Activated CD4-positive, alpha-beta T cell treated with anti-CD3 and anti-CD28 coated beads, Interleukin-2, amount 10 ng/mL, durations not matched to agents 24 days and 14 days (primary cell): ENCODE results near the gene RCC2. TPM values are rescaled to one million over a fixed set of nuclear protein-coding genes. Genes with fewer than 3 reads are reported as not detected.
A peak's percentile ranks its signal among the peaks of the same experiment; 100 is the strongest.
"Not testable (repeated sequence)": the region's sequence is repeated elsewhere in the genome, so short reads cannot be mapped to it uniquely, and the experiment has no call there.

Source experiments
- DNase-seq: peaks from one replicate; pipeline ENCODE4 v3.0.0; 2022
- H3K27ac Mint-ChIP-seq: one replicate; pipeline ENCODE4 v1.8.0; 2022; ENCODE audit warnings: mild to moderate bottlenecking, mixed read lengths
- H3K27me3 Mint-ChIP-seq: one replicate; pipeline ENCODE4 v1.8.0; 2022; ENCODE audit warnings: mixed read lengths
- H3K36me3 Mint-ChIP-seq: one replicate; pipeline ENCODE4 v1.8.0; 2022; ENCODE audit warnings: low read depth, mild to moderate bottlenecking, mixed read lengths
- H3K4me1 Mint-ChIP-seq: one replicate; pipeline ENCODE4 v1.8.0; 2021; ENCODE audit warnings: mixed read lengths
- H3K4me3 Mint-ChIP-seq: one replicate; pipeline ENCODE4 v1.8.0; 2022; ENCODE audit warnings: mild to moderate bottlenecking, moderate library complexity, mixed read lengths
- H3K9me3 Mint-ChIP-seq: one replicate; pipeline ENCODE4 v1.8.0; 2021; ENCODE audit warnings: mixed read lengths
- intact Hi-C: fragments of 100-400 bp; cut with micrococcal nuclease; formaldehyde crosslinking; loops from one replicate; pipeline ENCODE4 v1.15.1; 2023
- total RNA-seq: library from RNA; stranded (reverse); gene quantifications from 2 replicates; pipeline ENCODE4 v1.2.3, GENCODE V29; 2022

The RCC2 gene
- total RNA-seq, 1 donor from 2014 or later, result 234 TPM

DNA sequence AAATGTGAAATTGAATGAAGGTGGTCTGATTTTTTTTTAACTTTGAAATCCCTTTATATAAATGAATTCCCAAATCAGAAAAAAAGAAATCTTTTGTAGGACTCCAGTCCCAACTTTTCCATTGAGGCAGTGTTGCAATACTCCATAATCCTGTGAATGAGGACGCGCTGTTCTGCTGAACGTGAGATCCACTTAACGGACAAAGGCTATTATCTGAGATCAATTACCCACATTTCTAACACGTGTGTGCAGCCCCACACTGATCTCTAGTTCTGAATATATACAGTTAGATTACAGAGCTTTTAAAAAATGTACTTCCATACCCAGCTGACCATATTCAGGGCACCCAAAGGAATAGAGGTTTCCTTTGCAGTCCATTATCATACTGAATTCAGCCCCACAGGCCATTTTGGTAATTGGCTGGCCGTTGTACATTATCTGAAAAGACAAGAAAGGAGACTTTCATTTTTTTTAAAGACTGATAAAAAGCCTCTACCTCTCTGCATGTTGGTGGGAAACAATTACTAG, 19.0 kb downstream of the RCC2 start:
- intact Hi-C loops, result loop anchor here (2.0 to 10.0 kb wide), 2 partner anchors 16 to 54 kb away; no protein-coding TSS in a partner anchor
- no peak for DNase-seq
- no peaks in the 10 kb centered on the region for H3K27me3 Mint-ChIP-seq
- no peak overlapping the region for H3K4me3 Mint-ChIP-seq
- H3K9me3 Mint-ChIP-seq, result no peaks in the 10 kb centered on the region
- peaks cover 9% of the 10 kb centered on the region for H3K4me1 Mint-ChIP-seq
- H3K27ac Mint-ChIP-seq, result no peak overlapping the region
- peaks cover 80% of the 10 kb centered on the region for H3K36me3 Mint-ChIP-seq

DNA sequence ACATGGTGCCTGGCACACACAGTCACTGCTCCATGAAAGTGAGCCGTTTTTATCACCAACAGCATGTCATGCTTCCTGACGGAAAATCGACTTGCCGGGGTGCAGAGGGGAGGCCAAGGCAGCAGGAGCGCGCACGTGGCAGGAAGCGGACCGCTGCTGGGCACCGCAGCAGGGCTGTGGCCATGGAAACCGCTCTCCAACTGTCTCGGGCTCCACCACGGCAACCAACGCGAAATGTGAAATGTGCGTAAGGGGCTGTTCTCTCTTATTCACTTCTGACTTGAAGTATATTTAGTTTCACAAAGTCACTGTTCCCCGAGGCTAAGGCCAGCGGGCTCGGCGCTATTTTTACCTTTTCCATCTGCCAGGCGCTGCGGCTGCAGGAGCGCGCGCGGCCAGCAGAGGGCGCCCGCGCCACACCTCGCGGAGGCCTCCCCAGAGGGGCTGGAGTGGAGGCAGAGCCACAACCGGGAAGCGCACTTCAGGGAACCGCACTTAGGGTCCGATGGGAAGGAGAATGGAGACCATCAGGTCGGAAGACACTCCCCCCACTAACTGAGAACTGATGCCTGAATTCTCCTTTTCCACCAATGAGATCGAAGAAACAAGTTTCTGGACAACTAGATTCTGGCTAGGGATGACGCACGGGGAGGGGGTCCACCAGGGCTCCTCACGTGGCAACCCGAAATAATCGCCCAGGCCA, 19.7 kb downstream of the RCC2 start:
- Mint-ChIP-seq H3K9me3 (no peaks in the 10 kb centered on the region), H3K4me3 (no peak overlapping the region), H3K4me1 (peaks cover 9% of the 10 kb centered on the region), H3K27me3 (no peaks in the 10 kb centered on the region), H3K36me3 (peaks cover 78% of the 10 kb centered on the region), H3K27ac (no peak overlapping the region)
- intact Hi-C loops, result loop anchor here (2.0 to 10.0 kb wide), 2 partner anchors 17 to 55 kb away; no protein-coding TSS in a partner anchor
- DNase-seq, result peak; percentile 91

DNA sequence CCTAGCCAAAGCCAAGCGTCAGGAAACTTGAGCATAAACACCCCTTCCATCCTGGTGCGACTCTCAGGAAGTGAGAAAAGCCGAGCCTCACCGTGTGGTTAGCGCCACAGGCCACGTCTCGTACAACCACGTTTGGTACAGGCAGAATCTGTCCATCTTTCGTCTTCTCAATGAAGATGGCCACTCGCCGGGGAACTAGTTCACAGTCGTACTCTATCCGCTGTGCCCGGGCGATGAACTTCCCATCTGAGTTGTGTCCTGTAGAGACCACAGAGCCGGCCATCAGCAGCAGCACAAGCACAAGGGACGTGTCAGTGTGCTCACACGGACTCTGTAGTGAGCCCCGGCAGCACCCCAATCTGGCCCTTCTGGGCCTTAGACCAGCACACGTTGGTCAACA, 23.1 kb downstream of the RCC2 start:
- no peak for DNase-seq
- Mint-ChIP-seq H3K27me3 (no peaks in the 10 kb centered on the region), H3K36me3 (peaks cover 75% of the 10 kb centered on the region), H3K4me1 (peaks cover 2% of the 10 kb centered on the region), H3K27ac (peak overlapping the region; percentile 29), H3K9me3 (no peaks in the 10 kb centered on the region), H3K4me3 (no peak overlapping the region)
- intact Hi-C loops, result no loop called here

DNA sequence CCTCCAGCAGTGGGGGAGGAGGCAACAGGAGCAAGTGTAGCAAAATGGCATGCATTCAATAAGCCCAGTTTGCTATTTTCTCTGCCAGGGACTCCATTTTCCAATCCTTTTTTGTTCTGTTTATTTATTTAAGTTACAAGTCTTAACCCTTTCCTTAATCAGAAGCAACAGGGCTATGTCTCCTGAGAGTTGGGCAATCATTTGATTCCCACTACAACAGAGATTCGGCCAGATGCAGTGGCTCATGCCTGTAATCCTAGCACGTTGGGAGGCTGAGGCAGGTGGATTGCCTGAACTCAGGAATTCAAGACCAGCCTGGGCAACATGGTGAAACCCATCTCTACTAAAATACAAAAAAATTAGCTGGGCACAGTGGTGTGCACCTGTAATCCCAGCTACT, 25.5 kb downstream of the RCC2 start:
- no peak overlapping the region for H3K4me3 Mint-ChIP-seq
- intact Hi-C loops, result no loop called here
- no peaks in the 10 kb centered on the region for H3K4me1 Mint-ChIP-seq
- no peaks in the 10 kb centered on the region for H3K9me3 Mint-ChIP-seq
- H3K36me3 Mint-ChIP-seq, result peaks cover 77% of the 10 kb centered on the region
- H3K27ac Mint-ChIP-seq, result no peak overlapping the region
- no peak for DNase-seq
- no peaks in the 10 kb centered on the region for H3K27me3 Mint-ChIP-seq

DNA sequence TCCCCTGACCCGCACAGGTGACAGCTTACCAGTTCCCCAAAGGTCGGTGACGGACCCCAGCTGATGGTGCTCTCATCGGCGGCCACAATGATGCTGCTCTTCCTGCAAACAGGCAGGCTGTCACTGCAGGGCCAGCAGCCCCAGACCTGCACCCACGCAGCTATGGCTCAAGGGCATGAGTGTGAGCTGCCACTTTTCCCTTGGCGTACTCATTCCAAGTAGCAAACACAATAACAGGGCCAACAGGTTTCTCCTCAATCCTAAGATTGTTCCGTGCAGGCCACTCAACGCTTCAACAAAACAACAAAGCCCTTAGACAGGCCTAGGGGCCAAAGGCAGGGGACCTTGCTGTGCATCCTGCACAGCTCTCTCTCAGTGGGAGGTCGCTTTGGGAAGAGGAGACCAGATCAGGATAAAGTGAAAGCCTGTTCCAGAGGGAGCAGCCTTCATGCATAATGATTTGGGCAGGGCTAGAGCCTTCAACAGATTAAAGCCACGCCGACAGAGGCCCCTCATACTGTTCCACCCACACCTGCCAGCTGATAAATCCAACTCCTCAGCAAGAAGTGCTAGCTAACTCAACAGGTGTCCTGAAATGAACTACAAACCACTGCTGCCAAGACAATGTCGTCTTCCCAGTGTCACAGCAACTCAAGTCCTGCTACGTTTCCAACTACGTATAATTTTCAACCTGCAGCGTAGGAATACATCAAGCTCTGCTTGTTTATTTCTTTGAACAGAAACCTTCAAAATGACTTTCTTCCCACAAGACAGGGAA, 27.2 kb downstream of the RCC2 start:
- H3K36me3 Mint-ChIP-seq, result peaks cover 80% of the 10 kb centered on the region
- DNase-seq, result no peak
- no peaks in the 10 kb centered on the region for H3K9me3 Mint-ChIP-seq
- H3K27ac Mint-ChIP-seq, result no peak overlapping the region
- H3K27me3 Mint-ChIP-seq, result no peaks in the 10 kb centered on the region
- intact Hi-C loops, result no loop called here
- H3K4me1 Mint-ChIP-seq, result no peaks in the 10 kb centered on the region
- no peak overlapping the region for H3K4me3 Mint-ChIP-seq

DNA sequence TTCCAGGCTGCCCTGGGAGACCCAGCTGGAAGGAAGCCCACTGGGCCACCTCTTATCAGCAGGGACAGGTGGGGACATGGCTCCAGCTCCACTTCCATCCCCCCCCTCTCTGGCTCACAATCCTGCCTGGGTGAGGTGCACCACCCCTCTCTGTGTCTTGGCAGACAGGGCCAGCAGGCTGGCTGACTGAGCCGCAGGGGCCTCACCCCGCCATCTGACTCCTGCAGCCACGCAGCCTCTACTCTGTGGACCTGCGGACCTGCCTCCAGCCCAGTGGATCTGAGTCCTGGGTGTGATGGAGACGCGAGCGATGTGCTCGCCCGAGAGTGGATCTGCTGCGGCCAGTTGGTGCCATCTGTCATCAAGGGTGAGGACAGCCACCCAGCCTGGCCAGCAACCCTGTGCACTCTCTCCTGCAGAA, 30.1 kb downstream of the RCC2 start:
- no peaks in the 10 kb centered on the region for H3K27me3 Mint-ChIP-seq
- intact Hi-C loops, result no loop called here
- peaks cover 65% of the 10 kb centered on the region for H3K36me3 Mint-ChIP-seq
- no peak overlapping the region for H3K27ac Mint-ChIP-seq
- H3K9me3 Mint-ChIP-seq, result no peaks in the 10 kb centered on the region
- H3K4me3 Mint-ChIP-seq, result no peak overlapping the region
- no peaks in the 10 kb centered on the region for H3K4me1 Mint-ChIP-seq
- DNase-seq, result no peak

DNA sequence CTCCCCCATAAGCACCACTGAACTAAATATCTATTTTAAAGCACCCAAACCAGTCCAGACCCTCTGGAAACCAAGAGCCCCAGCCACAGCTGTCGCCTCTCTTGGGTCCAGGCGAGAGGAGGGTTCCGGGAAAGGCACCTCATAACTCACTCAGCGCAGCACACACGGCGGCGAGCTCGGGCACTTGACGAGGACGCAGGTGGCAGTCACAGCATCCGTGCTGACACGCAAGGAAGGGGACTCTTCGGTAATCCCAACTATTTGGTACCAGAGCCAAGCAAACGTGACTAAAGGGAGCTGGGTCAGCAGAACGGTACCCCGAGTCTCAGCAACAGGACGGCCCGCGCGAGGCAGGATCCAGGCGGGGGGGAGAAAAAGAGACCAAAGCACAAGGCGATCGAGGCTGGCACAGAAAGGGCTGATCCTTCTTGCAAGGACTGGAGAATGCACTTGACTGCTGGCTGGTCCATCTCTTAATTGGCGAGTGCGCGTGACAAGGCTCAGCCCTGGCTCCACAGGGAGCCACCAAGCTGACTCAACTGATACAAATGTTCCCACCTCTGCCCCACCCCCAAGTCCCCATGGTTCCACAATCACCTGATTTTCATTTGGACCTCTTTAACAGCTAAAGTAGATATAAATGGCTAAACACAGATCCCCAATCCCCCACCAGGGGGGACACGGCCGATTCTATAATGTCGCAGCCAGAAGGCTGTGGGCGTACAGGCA, 31.5 kb downstream of the RCC2 start:
- H3K4me1 Mint-ChIP-seq, H3K27me3 Mint-ChIP-seq, H3K9me3 Mint-ChIP-seq, DNase-seq, H3K27ac Mint-ChIP-seq, H3K4me3 Mint-ChIP-seq, intact Hi-C loops: not testable (repeated sequence)
- H3K36me3 Mint-ChIP-seq, result peaks cover 57% of the 10 kb centered on the region

DNA sequence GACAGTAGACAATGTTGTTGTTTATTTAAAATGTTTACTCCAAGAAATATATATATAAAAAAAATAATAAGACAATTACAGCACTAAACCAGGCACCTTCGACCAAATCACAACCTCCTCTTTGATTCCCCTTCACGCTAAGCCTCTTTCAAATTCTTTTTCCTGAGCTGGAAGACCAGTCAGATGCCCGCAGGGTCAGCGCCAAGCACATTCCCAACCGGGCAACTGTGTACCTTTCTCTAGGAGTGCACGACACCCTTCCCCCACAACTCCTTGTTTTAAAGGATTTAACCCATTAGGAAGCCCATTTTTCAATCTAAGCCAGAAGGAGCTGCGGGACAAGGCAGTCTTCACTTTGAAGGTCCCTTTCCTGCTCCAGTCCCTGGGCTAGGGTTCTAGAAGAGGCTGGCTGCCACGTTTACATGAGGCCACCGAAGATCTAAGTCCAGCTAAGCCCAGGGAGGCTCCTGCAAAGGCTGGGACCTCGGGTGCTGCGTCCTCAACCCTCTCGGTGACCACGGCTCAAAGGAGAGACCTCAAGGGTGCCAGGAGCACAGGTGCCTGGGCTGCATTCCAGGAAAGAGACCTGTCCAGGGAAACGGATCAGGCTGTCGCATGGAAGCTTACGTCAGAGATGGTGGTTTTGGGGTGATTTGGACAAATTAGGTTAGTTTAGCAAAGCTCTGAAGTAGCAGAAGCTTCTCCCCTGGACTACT, 32.6 kb downstream of the RCC2 start:
- intact Hi-C loops, H3K4me3 Mint-ChIP-seq, H3K9me3 Mint-ChIP-seq, H3K27ac Mint-ChIP-seq, H3K27me3 Mint-ChIP-seq, H3K4me1 Mint-ChIP-seq, DNase-seq: not testable (repeated sequence)
- peaks cover 48% of the 10 kb centered on the region for H3K36me3 Mint-ChIP-seq

DNA sequence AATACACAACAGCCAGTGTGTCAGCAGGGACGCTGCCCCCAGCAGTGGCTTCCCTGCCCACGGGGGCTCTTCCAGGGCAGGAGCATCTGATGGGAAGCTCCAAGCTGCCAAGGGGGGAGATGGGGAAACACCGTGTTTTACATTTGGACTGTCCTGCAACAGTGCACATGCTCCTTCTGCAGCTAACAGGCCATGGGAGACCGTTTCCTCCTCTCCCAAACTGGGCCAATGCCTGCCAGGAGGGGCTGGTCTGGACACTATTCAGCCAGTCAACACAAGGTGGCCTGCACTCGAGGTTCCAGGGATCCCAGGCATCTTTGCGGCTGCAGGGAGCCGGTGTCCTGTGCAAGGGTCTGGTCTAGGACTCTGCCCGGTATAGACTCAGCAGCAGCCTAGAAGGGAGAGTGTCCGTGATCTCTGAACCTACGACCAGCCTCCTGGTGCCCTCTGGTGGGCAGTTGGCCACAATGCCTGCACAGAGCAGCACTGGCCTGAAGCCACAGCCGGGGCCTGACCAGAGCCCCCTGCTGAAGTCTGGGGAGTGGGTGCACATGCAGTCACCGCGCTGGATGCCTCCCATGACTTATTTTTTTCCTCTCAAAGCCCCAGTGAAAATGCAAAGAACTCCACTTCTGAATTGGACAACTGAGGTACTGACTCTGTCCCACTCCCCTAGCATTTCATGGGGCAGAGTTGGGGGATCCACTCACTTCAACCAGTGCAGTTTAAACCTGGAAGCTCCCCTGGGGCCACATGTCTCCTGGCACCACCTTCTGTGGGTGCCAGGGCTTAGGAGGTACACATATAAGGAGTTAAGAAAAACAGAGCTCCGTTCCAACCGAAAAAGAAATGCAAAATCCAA, 33.3 kb downstream of the RCC2 start:
- no peaks in the 10 kb centered on the region for H3K27me3 Mint-ChIP-seq
- H3K4me1 Mint-ChIP-seq, result no peaks in the 10 kb centered on the region
- peak; percentile 79 for DNase-seq
- no peaks in the 10 kb centered on the region for H3K9me3 Mint-ChIP-seq
- intact Hi-C loops, result no loop called here
- H3K27ac Mint-ChIP-seq, result no peak overlapping the region
- H3K4me3 Mint-ChIP-seq, result no peak overlapping the region
- peaks cover 40% of the 10 kb centered on the region for H3K36me3 Mint-ChIP-seq

DNA sequence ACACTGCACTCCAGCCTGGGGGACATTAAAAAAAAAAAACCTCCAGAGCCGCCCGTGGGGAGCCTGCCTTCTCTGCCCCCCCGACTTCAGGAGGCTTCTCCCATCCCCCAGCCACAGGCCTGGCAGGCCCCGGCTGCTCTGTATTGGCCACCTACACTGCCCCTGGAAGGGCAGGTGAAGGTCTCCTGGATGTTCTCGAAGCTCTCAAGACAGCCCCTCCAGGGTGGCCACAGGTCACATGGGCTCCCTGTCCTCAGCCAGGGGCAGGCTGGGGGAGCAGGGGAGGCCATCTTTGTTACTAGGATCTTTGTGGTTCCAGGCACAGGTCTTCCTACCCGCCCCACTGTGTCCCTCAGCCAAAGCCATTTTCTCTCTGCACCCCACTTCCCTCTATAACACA, 34.7 kb downstream of the RCC2 start:
- DNase-seq, result no peak
- Mint-ChIP-seq H3K36me3 (peaks cover 29% of the 10 kb centered on the region), H3K4me3 (no peak overlapping the region), H3K27me3 (no peaks in the 10 kb centered on the region), H3K9me3 (no peaks in the 10 kb centered on the region), H3K4me1 (no peaks in the 10 kb centered on the region), H3K27ac (no peak overlapping the region)
- intact Hi-C loops, result no loop called here

DNA sequence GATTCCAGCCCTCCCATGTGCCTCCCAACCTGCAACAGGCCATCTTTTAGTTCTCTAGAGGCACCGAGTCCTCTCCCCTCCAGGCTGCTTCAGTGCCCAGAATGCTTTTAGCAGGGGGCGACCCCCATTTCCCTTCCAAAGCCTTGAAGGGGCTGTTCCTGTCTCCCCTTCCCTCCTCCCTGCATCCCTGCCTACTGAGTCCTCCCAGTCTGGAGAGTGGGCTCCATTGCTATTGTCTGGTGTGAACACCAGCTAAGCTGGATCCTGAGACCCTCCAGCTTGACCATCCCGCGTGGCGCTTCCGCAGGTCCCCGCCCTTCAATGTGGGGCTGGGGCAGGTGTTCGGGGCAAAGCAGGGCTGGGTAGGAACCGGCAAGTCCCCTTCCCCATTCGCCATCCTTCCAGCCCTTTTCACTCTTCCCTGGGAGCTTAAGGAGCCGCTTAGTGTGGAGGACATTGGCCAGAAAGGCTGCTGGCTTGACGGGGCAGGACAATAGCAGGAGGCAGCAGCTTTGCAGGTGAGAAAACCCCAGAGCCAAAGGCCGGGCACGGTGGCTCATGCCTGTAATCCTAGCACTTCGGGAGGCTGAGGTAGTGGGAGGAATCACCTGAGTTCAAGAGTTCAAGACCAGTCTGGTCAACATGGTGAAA, 35.3 kb downstream of the RCC2 start:
- intact Hi-C loops, result no loop called here
- Mint-ChIP-seq H3K4me3 (no peak overlapping the region), H3K27ac (no peak overlapping the region), H3K4me1 (no peaks in the 10 kb centered on the region), H3K27me3 (no peaks in the 10 kb centered on the region), H3K36me3 (peaks cover 25% of the 10 kb centered on the region), H3K9me3 (no peaks in the 10 kb centered on the region)
- no peak for DNase-seq

DNA sequence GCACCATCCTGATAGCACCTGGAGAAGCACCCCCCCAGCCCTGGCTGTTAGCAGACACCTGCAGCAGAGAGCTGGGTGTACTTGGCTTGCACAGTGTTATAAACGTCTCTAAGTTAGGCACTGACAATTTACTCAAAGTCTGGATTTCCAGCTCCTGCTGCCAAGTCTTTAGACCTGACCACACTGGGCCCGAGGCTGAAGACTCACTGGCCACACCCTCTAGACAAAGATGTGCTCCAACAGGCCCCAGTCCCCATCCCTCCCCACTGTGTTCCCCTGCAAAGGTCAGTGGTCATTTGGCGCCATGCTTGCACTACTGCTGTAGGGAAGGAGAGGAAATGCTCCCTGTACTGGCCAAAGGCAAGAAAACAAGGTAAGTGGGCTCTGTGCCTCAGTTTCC, 36.4 kb downstream of the RCC2 start:
- DNase-seq, result no peak
- Mint-ChIP-seq H3K4me3 (no peak overlapping the region), H3K9me3 (no peaks in the 10 kb centered on the region), H3K27me3 (no peaks in the 10 kb centered on the region), H3K27ac (no peak overlapping the region), H3K36me3 (peaks cover 14% of the 10 kb centered on the region), H3K4me1 (no peaks in the 10 kb centered on the region)
- intact Hi-C loops, result no loop called here
